Omental fat pad (tissue), 4 donors: ENCODE results near the gene EXOSC7. TPM values are rescaled to one million over a fixed set of nuclear protein-coding genes. Genes with fewer than 3 reads are reported as not detected.
"Not testable (repeated sequence)": the region's sequence is repeated elsewhere in the genome, so short reads cannot be mapped to it uniquely, and the experiment has no call there.

Experiments
- ATAC-seq: fragments of 150-250 bp; one replicate; pipeline ENCODE4 v1.9.1; 2016; ENCODE audit warnings: mild to moderate bottlenecking, moderate library complexity; ENCODE audit not compliant: low FRiP score
- DNase-seq: peaks from one replicate; pipeline ENCODE4 v3.0.0-alpha.2; 2019; ENCODE audit warnings: low spot score
- CTCF ChIP-seq, 3 donors: fragments of 450-650 bp; IDR thresholded peaks; one replicate each; pipeline ENCODE4 v1.5.1; 2016 to 2017; ENCODE audit warnings: antibody characterized with exemption in 3 of 3, mild to moderate bottlenecking in 3 of 3, moderate library complexity in 2 of 3
- total RNA-seq, 4 donors: library from RNA; depleted of rRNA; stranded (reverse); fragments of >200 nt; gene quantifications; one replicate each; pipeline ENCODE4 v1.1.0, GENCODE V29; 2016

EXOSC7 gene
- total RNA-seq, 4 donors from 2014 or later = 31.7 to 47.7 (median 39.0) TPM

GRCh38 chr3:44932986-44933944 is 42.8 kb upstream of the EXOSC7 start:
- DNase-seq (no peak), ATAC-seq (no peak)
- TF ChIP-seq CTCF (IDR thresholded peaks at IDR 0.05) = no peak

GRCh38 chr3:44939581-44940036 is 36.4 kb upstream of the EXOSC7 start:
- ATAC-seq = no peak
- no peak for DNase-seq
- TF ChIP-seq CTCF (IDR thresholded peaks at IDR 0.05) = no peak

- TF ChIP-seq CTCF (IDR thresholded peaks at IDR 0.05) = no peak
- ATAC-seq (no peak), DNase-seq (no peak)
Observed at GRCh38 chr3:44942202-44942921, 33.7 kb upstream of the EXOSC7 start.

- DNase-seq = no peak
- no peak for ATAC-seq
- TF ChIP-seq CTCF (IDR thresholded peaks at IDR 0.05) = no peak
Observed at GRCh38 chr3:44948239-44948638, 27.8 kb upstream of the EXOSC7 start.

GRCh38 chr3:44949770-44950169 is 26.3 kb upstream of the EXOSC7 start:
- not testable (repeated sequence) for DNase-seq, ATAC-seq

- no peak for TF ChIP-seq CTCF (IDR thresholded peaks at IDR 0.05)
- ATAC-seq (no peak), DNase-seq (no peak)
Observed at GRCh38 chr3:44950275-44950734, 25.7 kb upstream of the EXOSC7 start.

GRCh38 chr3:44952689-44953088 is 23.4 kb upstream of the EXOSC7 start:
- no peak for ATAC-seq
- no peak for DNase-seq
- TF ChIP-seq CTCF (IDR thresholded peaks at IDR 0.05) = no peak
